Psoas muscle (tissue), 8 donors: ENCODE data around the gene AGPAT3. TPM values are rescaled to one million over a fixed set of nuclear protein-coding genes. Genes with fewer than 3 reads are reported as not detected.

Experiments used
- ATAC-seq, 4 donors: fragments of 200-7000 bp; cut with Tn5 transposase; one replicate each; pipeline ENCODE4 v1.9.1; 2020; ENCODE audit warnings: moderate library complexity in 3 of 4, mild to moderate bottlenecking in 2 of 4
- DNase-seq, 2 donors: peaks; one replicate each; pipeline ENCODE4 v3.0.0-alpha.2; 2020
- H3K27ac ChIP-seq: fragments of 200-600 bp; one replicate; pipeline ENCODE4 v1.8.0; 2022
- H3K27me3 ChIP-seq, 3 donors: fragments of 200-600 bp in 1 of 3; one replicate each; pipeline versions ENCODE4 v1.6.1 to v1.8.0; 2013 to 2022; ENCODE audit warnings: low read length in 2 of 3, mild to moderate bottlenecking in 2 of 3, moderate library complexity in 1 of 3; ENCODE audit not compliant: insufficient read depth in 3 of 3
- H3K36me3 ChIP-seq, 2 donors: fragments of 200-600 bp in 1 of 2; one replicate each; pipeline versions ENCODE4 v1.6.1 to v1.8.0; 2013 to 2022; ENCODE audit warnings: low read depth in 1 of 2, mild to moderate bottlenecking in 1 of 2, moderate library complexity in 1 of 2; ENCODE audit not compliant: insufficient read depth in 1 of 2
- H3K4me1 ChIP-seq: fragments of 200-600 bp; one replicate; pipeline ENCODE4 v1.8.0; 2022
- H3K4me3 ChIP-seq: fragments of 200-600 bp; one replicate; pipeline ENCODE4 v1.8.0; 2022; ENCODE audit warnings: mild to moderate bottlenecking
- H3K9me3 ChIP-seq: fragments of 200-600 bp; one replicate; pipeline ENCODE4 v1.8.0; 2022
- WGBS, 3 donors: extraction: QIAGEN DNeasy Blood & Tissue Kit; methylation state at CpG; one replicate each; pipeline versions ENCODE4 v1.1.6 to v1.1.7; 2013; 5-methylcytosine and 5-hydroxymethylcytosine counted together
- intact Hi-C, 2 donors: fragments of 100-400 bp; cut with DNase I; formaldehyde crosslinking; loops; one replicate each; pipeline versions ENCODE4 v1.11.0 to v1.14.2; 2022
- polyA plus RNA-seq, 3 donors: library from polyadenylated mRNA; stranded (reverse); fragments of 200-250 nt; gene quantifications; one replicate each; pipeline ENCODE4 v1.2.3, GENCODE V29; 2013
- total RNA-seq, 4 donors: library from RNA; stranded (reverse); fragmentation: NEBNext Ultra II Directional in 2 of 4; extraction: Animal tissue kit (Norgen Biotek cat#: 25700) in 2 of 4; gene quantifications; one replicate each; pipeline versions ENCODE4 v1.2.1 to v1.2.4, GENCODE V29; 2021 to 2023
- TF ChIP-seq, protein P1 (sequence below): fragments of 200-600 bp; IDR thresholded peaks from one replicate; pipeline ENCODE4 v1.8.0; 2022; ENCODE audit warnings: antibody characterized with exemption
- donor health status: healthy with polysubstance abuse.
- donor health status: DM: no; HTN: no; CAD: no; lungs with moderate emphysema.
- donor health status: Bipolar disorder and iron deficiency.
- donor health status: healthy.
- donor health status: DM: yes; HTN: yes; CAD: no.
- donor health status: DM: no; HTN: no; CAD: no.
- donor health status: DM: no; HTN: no; CAD: no.
- donor health status: DM: yes; HTN: yes; CAD: no.

AGPAT3 gene
- total and polyA plus RNA-seq, 7 donors: 28.4 to 117 (median 50.7) TPM

DNA sequence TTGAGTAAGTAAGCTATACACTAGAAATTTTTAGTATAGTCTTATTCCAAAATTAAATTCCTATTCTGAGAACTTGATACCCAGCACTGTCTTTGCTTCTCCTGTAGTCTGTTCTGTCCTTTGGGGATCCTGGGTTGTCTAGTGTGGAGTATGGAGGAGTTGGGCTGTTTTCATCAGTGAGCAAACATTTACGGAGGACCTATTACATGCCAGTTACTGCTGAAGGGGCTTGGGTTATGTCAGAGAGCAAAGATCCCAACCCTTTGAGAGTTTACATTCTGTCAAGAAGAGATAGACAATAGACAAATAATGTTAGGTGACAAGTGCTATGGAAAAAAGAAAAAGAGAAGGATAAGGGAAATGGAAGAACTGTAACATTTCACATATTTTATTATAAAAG is 156.0 kb downstream of the AGPAT3 start:
- H3K9me3 ChIP-seq: no peaks in the 10 kb centered on the region
- DNase-seq (no peak), ATAC-seq (no peak)
- peaks cover 68% of the 10 kb centered on the region for H3K4me1 ChIP-seq
- WGBS, 3 donors: 41 to 70% (median 65%) methylated on average over 1 of the region's 1 CpG
- intact Hi-C loops: no loop called here
- H3K4me3 ChIP-seq: no peak overlapping the region
- H3K36me3 ChIP-seq: no peaks in the 10 kb centered on the region
- TF ChIP-seq, protein P1, sequence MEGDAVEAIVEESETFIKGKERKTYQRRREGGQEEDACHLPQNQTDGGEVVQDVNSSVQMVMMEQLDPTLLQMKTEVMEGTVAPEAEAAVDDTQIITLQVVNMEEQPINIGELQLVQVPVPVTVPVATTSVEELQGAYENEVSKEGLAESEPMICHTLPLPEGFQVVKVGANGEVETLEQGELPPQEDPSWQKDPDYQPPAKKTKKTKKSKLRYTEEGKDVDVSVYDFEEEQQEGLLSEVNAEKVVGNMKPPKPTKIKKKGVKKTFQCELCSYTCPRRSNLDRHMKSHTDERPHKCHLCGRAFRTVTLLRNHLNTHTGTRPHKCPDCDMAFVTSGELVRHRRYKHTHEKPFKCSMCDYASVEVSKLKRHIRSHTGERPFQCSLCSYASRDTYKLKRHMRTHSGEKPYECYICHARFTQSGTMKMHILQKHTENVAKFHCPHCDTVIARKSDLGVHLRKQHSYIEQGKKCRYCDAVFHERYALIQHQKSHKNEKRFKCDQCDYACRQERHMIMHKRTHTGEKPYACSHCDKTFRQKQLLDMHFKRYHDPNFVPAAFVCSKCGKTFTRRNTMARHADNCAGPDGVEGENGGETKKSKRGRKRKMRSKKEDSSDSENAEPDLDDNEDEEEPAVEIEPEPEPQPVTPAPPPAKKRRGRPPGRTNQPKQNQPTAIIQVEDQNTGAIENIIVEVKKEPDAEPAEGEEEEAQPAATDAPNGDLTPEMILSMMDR: no peak
- H3K27me3 ChIP-seq: no peaks in the 10 kb centered on the region
- peak overlapping the region; percentile 37 for H3K27ac ChIP-seq

DNA sequence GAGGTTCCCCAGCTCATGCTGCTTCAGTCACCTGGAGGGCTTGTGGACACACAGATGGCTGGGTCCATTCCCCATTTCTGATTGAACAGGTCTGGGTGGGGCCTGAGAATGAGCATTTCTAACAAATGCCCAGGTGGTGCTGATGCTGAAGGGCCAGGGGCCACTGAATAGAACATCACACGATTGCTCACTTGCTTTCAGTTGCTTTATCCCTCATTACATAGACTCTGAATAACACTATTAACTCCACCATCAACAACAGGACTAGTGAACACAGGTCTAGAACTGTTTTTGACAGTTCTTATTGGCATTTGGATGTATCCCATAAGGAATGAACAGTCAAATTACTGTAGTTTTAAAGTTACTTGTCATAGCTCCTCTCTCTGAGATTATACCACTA is 159.2 kb downstream of the AGPAT3 start:
- ATAC-seq: no peak

DNA sequence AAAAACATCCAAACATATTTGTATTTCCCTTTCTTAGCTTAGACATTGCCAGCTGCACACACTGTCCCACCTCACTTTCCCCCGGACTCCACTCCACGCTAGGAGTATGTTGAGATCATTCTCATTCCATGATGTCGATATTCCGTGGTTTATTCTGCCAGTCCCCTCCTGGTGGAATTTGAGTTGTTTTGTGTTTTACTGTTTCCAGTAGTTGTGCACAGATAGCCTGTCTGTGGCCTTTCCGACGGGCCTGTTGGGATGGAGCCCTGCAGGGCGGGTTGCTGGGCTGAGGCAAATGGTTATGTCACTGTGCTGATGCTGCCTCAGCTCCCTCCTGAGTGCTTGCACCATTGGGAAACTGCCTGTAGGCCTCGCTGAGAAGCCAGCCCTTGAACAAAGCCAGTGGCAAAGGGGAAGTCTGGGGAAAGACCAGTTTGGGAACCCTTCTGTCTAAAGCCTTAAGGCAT is 159.9 kb downstream of the AGPAT3 start:
- H3K4me3 ChIP-seq: no peak overlapping the region
- ATAC-seq (peak; percentile 34 to 65 (median 54)), DNase-seq (peak; percentile 63 to 73)
- H3K36me3 ChIP-seq: no peaks in the 10 kb centered on the region
- H3K9me3 ChIP-seq: no peaks in the 10 kb centered on the region
- TF ChIP-seq, protein P1: no peak
- intact Hi-C loops: no loop called here
- 46 to 58% (median 49%) methylated on average over 8 of the region's 8 CpGs for WGBS, 3 donors
- H3K27ac ChIP-seq: peak overlapping the region; percentile 23
- H3K27me3 ChIP-seq: no peaks in the 10 kb centered on the region
- H3K4me1 ChIP-seq: peaks cover 61% of the 10 kb centered on the region

More for the DNA sequence above, 159.2 kb downstream of the AGPAT3 start:
- intact Hi-C loops: no loop called here
- Histone ChIP-seq H3K27me3 (no peaks in the 10 kb centered on the region), H3K4me3 (no peak overlapping the region), H3K9me3 (no peaks in the 10 kb centered on the region), H3K36me3 (no peaks in the 10 kb centered on the region), H3K4me1 (peaks cover 61% of the 10 kb centered on the region), H3K27ac (no peak overlapping the region)
- 62 to 80% (median 67%) methylated on average over 1 of the region's 1 CpG for WGBS, 3 donors
- TF ChIP-seq, protein P1: no peak
- no peak for DNase-seq

GRCh38 chr21:44027607-44028286 is 162.7 kb downstream of the AGPAT3 start:
- intact Hi-C loops: no loop called here
- no peak overlapping the region for H3K4me3 ChIP-seq

More at GRCh38 chr21:44027607-44028286, 162.7 kb downstream of the AGPAT3 start:
- Histone ChIP-seq H3K9me3 (no peaks in the 10 kb centered on the region), H3K27me3 (no peaks in the 10 kb centered on the region), H3K36me3 (peaks cover 0 to 8% of the 10 kb centered on the region in 2 donors), H3K27ac (no peak overlapping the region), H3K4me1 (peaks cover 40% of the 10 kb centered on the region)
- DNase-seq: no peak
- ATAC-seq: no peak
- TF ChIP-seq, protein P1: no peak
- 78 to 87% (median 84%) methylated on average over 8 of the region's 8 CpGs for WGBS, 3 donors
